GM19351 (cell line): ENCODE results near the gene HACL1.

Experiments
- ATAC-seq: cut with Tn5 transposase; IDR thresholded peaks from one replicate; pipeline ENCODE4 v1.9.1; 2021; ENCODE audit warnings: mild to moderate bottlenecking, moderate library complexity; ENCODE audit not compliant: unreplicated experiment

Gene HACL1

DNA sequence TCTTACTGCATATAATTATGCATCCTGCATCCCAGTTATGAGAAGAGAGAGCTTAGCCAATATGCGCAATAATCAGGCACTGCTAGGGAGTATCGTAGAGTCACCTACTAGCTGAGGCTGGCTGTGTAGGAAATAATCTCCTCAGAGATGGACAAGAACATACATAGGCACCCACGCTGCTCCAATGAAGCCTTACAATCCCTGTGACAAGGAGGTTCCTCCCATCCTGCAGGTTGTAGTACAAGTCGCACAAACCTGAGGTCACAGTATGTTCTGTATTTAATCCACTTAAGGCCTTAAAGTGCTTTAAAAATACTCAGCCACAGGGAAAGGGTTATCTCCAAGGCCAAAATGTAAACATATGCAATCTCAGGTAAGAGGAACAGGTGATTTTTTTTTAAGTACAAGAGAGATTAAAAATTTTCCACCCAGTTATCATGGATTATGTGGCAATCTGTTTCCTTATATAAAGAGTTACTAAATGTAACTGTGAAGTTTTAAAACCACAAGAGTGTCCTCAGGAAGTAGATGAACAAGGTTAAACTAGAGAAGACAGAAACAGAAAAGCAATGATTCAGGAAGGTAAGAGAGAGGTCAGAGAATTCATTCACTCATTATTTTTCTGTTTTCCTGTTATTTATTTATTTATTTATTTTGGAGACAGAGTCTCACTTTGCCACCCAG, 72.4 kb downstream of the HACL1 start:
- no peak for ATAC-seq

DNA sequence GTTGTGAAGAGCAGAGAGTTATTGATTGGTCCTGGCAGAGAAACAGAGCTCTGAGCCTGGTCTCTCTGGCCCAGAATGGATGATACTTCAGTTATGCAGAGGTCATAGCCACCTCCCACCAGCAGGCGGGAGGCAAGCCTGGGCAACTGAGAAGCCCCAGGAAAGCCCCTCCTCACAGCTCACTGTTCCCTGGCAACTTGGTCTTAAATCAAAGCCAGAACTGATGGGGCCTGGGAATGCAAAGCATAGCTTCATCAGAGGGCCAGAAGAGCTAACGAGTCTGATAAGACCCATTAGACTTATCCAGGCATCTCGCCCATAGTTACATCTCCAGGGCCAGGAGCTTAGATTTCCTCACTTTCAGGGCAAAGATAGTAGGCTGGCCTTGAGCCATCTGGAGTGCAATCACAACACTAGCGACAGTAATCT, 74.3 kb downstream of the HACL1 start:
- ATAC-seq, result no peak

DNA sequence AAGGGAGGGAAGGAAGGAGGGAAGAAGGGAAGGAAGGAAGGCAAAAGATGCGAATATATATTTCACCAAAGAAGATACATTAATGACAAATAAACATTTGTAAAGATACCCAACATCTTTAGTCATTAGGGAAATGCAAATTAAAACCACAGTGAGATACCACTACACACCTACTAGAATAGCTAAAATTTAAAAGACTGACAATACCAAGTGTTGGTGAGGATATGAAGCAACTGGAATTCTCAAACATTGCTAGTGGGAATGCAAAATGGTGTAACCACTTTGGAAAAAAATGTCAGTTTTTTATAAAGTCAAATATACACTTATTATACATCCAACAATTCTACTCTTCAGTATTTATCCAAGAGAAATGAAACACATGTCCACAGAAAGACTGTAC, 75.6 kb downstream of the HACL1 start:
- no peak for ATAC-seq

DNA sequence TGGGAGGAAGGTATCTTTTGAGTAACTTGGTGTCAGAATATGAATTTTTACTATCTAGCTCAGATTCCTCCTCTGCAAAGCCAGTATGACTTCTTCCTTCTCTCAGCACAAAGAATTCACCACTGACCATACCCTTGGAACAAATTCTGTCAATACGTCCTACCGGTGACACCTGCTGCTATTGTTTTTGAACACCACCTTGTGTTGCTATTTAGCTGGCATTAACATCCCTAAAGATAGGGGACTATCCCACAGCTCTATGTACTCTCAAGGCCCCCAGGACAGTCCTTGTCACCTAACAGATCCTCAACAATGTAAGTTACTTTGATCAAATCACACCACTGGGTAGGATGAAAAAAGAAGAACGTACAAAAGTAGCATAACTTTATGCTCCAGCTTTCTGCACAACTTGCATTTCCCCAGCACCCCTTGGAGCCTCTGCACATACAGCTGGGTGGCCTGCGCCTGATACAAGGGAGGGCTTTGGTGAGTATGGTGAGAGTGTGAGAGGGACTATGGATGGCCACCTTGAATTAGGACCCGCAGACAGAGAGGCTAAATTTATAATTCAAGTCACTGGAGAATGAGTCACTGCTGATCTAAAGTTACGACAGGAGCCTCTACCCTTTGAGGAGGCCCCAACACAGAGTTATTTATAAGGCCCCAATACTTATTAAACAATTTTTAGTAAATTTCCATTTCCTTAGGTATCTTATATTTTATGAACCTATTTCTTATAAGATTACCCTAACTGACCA, 77.5 kb downstream of the HACL1 start:
- no peak for ATAC-seq

DNA sequence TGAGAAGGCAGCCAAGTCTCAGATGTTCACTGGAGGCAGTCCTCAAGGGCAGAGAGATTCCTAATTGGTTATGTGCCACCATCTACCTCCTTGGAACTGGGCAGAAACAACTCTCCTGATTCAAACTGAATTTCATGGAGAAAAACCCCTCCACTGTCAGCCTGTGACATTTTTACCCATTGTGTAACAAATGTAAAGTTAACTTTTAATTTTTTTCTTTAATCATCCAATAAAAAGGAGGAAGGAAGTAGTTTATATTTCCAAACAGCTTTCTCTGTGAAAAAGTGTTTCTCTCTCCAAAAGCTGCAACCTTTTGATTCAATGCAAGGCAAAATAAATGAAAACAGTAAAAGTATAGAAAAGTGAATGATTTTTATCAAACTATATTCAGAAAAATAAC, 79.4 kb downstream of the HACL1 start:
- no peak for ATAC-seq

DNA sequence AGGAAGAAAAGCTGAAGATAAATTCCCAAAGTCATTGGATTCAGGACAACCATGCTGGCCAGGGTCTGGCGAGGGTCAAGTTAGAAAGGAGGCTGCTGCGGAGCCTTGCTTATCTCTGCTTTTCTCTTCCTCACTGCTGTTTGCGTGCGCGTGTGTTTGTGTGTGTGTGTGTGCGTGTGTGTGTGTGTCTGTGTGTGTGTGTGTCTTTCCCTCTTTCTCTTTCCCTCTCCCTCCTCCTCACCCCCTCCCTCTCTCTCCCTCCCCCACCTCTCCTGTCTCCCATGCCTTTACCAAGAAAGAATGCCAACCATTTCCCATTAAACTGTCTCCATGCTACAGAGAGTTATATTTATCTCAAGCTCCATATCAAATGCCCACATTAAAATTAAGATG, 79.8 kb downstream of the HACL1 start, which contains the start of gene COLQ:
COLQ (minus strand) TSS at position 134 of the 393 bp plus-strand sequence; CDS start at position 53, 81 bp downstream.
- ATAC-seq, result no peak

DNA sequence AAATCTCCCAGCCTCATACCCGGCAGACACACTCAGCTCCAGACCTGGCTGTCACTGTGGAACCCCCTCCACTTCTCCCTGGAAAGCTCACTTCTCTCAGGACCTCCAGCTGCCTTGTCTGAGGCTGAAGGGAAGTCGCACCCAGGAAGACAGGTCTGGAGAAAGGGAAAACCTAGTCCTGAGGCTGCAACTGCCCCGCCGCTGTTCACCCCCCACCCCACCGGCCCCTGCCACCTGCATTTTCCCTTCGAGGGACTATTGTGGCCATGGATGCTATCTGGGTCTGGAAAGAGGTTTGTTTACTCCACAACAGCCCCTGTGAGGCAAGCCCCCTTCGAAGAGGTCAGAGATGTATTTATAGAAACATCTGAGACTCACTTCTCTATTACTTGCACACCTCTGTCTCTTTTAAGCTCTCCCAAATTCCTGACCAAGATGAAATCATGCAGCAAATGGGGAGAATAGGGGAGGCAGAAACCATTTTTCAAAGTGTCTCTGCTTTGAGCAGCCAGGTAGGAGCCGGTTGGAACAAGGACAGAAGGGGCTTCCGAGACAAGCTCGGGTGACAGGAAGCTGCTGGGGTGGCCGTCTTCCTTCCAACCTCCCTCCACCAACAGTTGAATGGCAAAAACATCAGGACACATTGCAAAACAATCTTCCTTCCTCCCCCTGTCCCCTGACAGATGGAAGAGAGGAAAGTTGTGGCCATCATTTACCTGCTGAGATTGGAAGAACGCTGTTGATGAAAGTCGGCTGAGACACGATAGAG, 80.4 kb downstream of the HACL1 start:
- no peak for ATAC-seq

DNA sequence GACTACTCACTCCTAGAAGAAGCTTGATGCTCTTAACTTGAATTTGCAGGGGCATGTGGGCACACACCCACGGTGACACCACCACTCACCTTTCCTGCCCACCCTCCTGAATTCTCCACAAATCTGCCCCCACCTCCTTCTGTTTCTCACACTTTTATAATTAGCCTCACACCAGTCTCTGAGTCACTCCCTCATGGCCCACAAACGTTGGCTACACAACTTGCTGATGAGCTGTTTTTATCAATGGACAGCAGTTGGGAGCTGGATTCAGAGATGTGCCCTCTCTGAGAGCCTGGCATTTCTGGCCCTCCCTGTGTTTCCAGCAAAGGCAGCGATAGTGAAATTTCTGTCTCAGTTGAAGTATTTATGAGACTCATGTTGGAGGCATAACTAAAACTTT, 81.2 kb downstream of the HACL1 start:
- no peak for ATAC-seq

DNA sequence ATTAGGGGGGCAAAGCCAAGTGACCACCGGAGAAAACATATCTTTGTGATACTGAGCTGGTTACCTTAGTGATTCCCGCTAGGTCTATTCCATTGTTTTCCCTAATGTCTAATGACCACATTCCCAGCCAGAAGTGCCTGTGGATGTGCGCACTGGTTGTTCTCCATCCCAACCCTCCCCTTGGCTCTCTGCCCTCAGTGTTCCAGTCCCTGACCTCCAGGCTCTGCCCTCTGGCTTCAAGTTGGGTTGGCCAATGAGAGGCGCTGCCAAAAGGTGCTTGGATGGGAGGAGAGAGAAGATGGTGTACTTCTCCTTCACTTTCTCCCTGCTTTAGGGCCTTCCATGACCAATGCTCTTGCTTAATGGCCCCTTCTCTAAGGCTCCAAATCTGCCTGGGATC, 82.3 kb downstream of the HACL1 start:
- no peak for ATAC-seq

DNA sequence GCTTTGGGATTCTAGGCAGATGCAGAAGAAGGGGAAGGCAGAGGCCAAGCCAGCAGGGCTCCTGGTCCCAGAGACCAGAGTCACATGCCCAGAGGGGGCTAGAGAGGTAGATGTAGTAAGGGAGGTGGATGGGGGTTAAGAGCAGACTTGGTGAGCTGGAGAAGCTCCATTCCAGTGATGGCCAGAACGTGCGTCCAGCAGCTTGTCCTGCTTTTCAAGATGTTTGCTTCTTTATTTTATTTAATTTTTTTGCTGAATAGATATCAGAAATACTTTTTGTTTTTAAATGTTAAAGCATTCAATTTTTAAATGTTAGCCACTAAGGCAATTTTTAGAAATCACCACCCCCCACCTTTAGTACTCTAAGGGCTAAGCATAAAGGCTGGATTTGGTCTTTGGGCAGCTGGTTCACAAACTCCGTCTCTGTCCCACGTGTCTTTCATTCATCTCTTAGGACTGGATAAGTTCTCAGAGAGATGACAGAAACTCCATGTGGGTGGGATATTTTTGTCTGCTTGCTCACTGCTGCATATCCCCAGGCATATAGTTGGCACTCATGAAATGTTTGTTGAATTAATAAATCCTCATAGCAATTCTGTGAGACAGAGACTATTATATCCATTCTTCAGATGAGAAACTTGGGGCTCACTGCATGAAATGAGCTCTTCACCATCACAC, 86.6 kb downstream of the HACL1 start:
- no peak for ATAC-seq

DNA sequence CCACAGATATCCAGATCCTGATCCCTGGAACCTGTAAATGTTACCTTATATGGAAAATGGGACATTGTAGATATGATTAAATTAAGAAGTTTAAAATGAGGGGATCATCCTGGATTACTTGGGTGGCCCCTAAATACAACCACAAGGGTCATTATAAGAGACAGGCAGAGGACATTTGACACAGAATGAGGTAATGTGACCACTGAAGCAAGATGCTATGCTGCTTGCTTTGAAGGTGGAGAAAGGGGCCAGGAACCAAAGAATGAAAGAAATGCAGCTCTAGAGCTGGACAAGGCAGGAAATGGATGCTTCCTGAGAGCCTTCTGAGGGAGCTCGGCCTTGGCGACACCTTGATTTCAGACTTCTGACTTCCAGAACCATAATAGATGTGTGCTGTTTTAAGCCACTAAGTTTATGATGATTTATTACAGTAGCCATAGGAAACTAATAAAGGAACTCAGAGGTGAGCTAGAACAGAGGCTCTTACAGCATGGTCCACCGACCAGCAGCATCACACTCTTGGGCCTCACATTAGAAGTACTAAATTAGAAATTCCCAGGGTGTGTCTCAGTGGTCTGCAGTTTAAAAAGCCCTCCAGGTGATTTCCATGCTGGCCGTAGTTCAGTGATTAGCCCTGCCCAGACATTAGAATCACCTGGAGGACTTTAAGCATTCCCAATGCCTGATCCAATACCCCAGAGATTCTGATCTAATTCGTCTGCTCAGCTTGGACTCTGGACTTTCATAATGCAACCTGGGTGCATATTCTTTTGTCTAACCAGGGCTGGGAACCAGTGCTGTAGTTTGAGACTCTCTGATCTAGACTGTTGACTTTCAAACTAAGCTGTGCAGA, 87.3 kb downstream of the HACL1 start:
- ATAC-seq, result no peak

DNA sequence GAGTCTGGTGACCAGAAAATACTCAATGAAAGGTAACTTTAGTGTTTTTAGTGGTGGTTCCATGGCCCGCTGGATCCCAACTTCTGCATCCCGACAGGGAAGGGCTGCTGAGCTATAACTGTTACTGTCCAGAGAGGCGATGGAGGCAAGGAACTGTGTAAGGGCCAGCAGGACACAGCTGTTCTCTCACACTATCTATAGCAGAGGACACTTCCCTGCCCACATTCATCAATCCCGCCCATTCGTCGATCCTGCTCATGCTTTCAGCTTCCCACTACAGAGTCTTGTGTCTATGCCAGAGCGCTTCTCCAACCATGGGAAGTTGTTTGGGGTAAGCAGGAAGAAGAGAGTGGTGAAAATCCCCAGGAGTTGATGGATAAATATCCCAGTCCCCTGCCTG, 88.3 kb downstream of the HACL1 start:
- no peak for ATAC-seq

DNA sequence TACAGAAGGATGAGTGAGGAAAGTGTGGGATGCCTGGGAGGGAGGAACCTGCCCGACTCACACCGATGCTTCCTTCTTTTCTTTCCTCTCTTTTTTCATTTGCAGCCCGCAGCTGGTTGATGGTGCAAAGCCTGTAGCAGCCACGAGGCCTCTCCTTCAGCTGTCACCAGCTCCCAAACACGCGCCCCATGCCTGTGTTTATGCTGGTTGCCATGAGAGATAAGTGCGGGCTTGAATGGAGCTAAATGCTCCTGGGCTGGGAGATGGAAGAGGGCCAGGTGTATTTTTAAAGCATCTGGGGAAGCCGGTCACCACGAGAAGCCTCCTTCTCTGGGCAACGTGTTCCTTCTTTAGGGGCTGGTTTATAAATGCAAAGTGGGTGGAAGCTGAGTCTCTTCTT, 89.2 kb downstream of the HACL1 start:
- no peak for ATAC-seq

DNA sequence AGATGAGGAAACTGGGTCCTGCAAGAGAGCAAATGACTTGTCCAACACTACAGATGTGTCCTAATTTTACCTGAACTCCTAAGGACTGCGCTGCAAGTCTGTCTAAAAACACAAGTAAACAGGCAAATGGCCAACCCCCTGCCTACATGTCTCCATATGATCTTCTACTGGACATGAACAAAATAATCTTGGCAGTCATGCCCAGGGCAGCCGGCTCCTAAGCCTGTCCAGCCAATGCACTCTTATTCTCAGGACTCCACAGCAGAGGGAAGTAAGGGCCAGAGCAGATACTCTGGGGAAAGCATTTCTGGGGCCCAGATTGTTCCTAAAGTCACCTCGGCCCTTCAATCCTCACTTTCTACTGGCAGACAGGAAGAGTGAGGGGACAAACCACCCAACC, 90.2 kb downstream of the HACL1 start:
- ATAC-seq, result no peak
